GM21576 (cell line): ENCODE data around the gene MINDY4.

Experiments
- ATAC-seq: cut with Tn5 transposase; IDR thresholded peaks from one replicate; pipeline ENCODE4 v1.9.1; 2021; ENCODE audit warnings: mild to moderate bottlenecking, moderate library complexity; ENCODE audit not compliant: unreplicated experiment

The MINDY4 gene

GRCh38 chr7:30897770-30898169 is 126.6 kb downstream of the MINDY4 start:
- no peak for ATAC-seq

GRCh38 chr7:30898411-30898810 is 127.2 kb downstream of the MINDY4 start:
- no peak for ATAC-seq

- ATAC-seq, result no peak
Measured at GRCh38 chr7:30899066-30899465, 127.8 kb downstream of the MINDY4 start.

GRCh38 chr7:30899630-30900029 is 128.4 kb downstream of the MINDY4 start:
- no peak for ATAC-seq

- ATAC-seq, result no peak
Measured at GRCh38 chr7:30900053-30900452, 128.8 kb downstream of the MINDY4 start.

- no peak for ATAC-seq
Measured at GRCh38 chr7:30900803-30901362, 129.7 kb downstream of the MINDY4 start.

- ATAC-seq, result no peak
Measured at GRCh38 chr7:30901856-30902255, 130.6 kb downstream of the MINDY4 start.

GRCh38 chr7:30902466-30902865 is 131.2 kb downstream of the MINDY4 start:
- ATAC-seq, result no peak

- no peak for ATAC-seq
Measured at GRCh38 chr7:30903146-30903545, 131.9 kb downstream of the MINDY4 start.

- no peak for ATAC-seq
Measured at GRCh38 chr7:30904561-30904960, 133.3 kb downstream of the MINDY4 start.

- ATAC-seq, result no peak
Measured at GRCh38 chr7:30905078-30906012, 134.1 kb downstream of the MINDY4 start.

GRCh38 chr7:30906014-30906413 is 134.8 kb downstream of the MINDY4 start:
- ATAC-seq, result no peak

- no peak for ATAC-seq
Measured at GRCh38 chr7:30906515-30907240, 135.5 kb downstream of the MINDY4 start.

- ATAC-seq, result no peak
Measured at GRCh38 chr7:30907527-30908267, 136.5 kb downstream of the MINDY4 start.

GRCh38 chr7:30908681-30909080 is 137.5 kb downstream of the MINDY4 start:
- ATAC-seq, result no peak

GRCh38 chr7:30909431-30909830 is 138.2 kb downstream of the MINDY4 start:
- ATAC-seq, result no peak

- no peak for ATAC-seq
Measured at GRCh38 chr7:30910411-30911073, 139.3 kb downstream of the MINDY4 start.

GRCh38 chr7:30911133-30911532 is 139.9 kb downstream of the MINDY4 start:
- no peak for ATAC-seq

- no peak for ATAC-seq
Measured at GRCh38 chr7:30911561-30911969, 140.3 kb downstream of the MINDY4 start, which contains the start of gene AQP1. Gene AQP1 (plus strand): TSS chr7:30911853. CDS start chr7:30911910, 57 bp downstream.

GRCh38 chr7:30912021-30912730 is 141.0 kb downstream of the MINDY4 start:
- no peak for ATAC-seq
